Coronary artery (tissue), 2 donors: ENCODE results near the gene CLRN1.

Source experiments
- DNase-seq: peaks from one replicate; pipeline ENCODE4 v3.0.0-alpha.2; 2017; ENCODE audit warnings: low spot score
- H3K27ac ChIP-seq, 2 donors: fragments of 200-600 bp; sonication (generic); one replicate each; pipeline ENCODE4 v1.5.1; 2016 to 2019
- H3K4me3 ChIP-seq: fragments of 200-600 bp; sonication (generic); 2 replicates; pipeline ENCODE4 v1.5.1; 2016; ENCODE audit warnings: mild to moderate bottlenecking, moderate library complexity
- CTCF ChIP-seq: fragments of 200-600 bp; sonication (generic); IDR thresholded peaks from one replicate; pipeline ENCODE4 v1.5.1; 2019; ENCODE audit warnings: antibody characterized with exemption

CLRN1 gene

DNA sequence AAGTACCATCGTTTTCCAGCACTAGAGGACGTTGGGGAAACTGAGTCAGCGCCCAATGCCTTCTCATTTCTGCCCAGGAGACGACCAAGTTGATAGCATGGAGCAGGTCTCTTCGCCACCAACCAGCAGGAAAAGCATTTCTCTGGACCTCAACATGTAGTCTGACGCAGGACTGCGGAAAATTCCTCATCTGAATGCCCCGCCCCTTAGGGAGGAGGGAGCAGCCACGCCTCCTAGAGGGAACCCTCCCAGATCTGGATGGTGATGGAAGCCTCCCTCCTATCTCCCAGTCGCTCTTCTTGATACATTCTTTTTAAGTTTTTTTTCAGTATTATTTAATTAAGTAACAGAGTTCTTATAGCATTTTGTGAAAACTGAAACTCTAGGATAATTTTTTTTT, 49.9 kb downstream of the CLRN1 start:
- Histone ChIP-seq H3K27ac (no peak overlapping the region), H3K4me3 (no peak overlapping the region)
- no peak for TF ChIP-seq CTCF
- DNase-seq, result no peak

- DNase-seq, result no peak
- TF ChIP-seq CTCF, result no peak
Observed at GRCh38 chr3:150921209-150921608, 51.3 kb downstream of the CLRN1 start.

DNA sequence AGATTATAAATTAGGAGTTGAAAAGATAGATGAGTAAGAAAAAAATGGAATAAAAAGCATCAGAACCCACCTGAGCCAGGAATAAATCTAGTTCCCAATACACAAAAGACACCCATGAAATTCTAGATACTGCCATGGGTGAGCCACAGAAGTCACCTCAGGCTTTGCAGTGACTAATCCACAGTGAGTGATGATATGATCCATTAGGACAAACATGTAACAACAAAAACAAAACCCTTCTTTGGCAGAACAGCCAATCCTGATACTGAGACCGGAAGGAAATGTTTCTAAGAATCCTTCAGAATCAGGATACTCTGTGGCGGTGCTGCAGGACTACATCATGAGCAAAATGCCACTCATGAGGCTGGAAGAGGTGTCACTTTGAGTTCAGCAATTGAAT, 52.3 kb downstream of the CLRN1 start:
- TF ChIP-seq CTCF, result no peak
- no peak overlapping the region for H3K4me3 ChIP-seq
- H3K27ac ChIP-seq, result no peak overlapping the region
- no peak for DNase-seq

More at GRCh38 chr3:150921209-150921608, 51.3 kb downstream of the CLRN1 start:
- Histone ChIP-seq H3K27ac (no peak overlapping the region), H3K4me3 (no peak overlapping the region)

DNA sequence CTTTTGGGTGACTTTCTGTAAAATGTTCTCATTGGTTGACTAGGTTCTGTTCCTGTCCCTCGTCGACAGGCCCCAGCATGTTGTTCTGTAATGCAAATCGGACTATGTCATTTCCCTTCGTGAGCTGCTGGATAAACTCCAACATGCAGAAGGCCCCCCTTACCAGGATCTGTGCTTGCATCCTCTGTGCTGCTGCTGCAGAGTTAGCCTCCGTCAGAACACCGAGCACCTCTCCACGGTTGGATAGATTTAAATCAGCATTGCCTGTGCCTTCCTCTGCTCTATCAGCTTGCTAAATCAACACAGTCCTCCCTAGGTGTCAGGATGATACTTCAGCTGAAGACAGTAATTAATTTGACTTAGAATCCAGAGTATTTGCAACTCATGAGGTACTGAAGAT, 54.6 kb downstream of the CLRN1 start:
- Histone ChIP-seq H3K4me3 (no peak overlapping the region), H3K27ac (no peak overlapping the region)
- no peak for DNase-seq
- TF ChIP-seq CTCF, result no peak

- Histone ChIP-seq H3K4me3 (no peak overlapping the region), H3K27ac (no peak overlapping the region)
- TF ChIP-seq CTCF, result no peak
- DNase-seq, result no peak
Observed at GRCh38 chr3:150913133-150913922, 59.2 kb downstream of the CLRN1 start.

GRCh38 chr3:150912501-150912900, 60.0 kb downstream of the CLRN1 start:
- TF ChIP-seq CTCF, result no peak
- H3K4me3 ChIP-seq, result no peak overlapping the region
- no peak overlapping the region for H3K27ac ChIP-seq
- DNase-seq, result no peak

GRCh38 chr3:150911771-150912170, 60.8 kb downstream of the CLRN1 start:
- no peak overlapping the region for H3K27ac ChIP-seq
- no peak overlapping the region for H3K4me3 ChIP-seq
- TF ChIP-seq CTCF, result no peak
- no peak for DNase-seq
